Lower lobe of right lung (tissue), 2 donors: ENCODE results near the gene RHOT2. TPM values are rescaled to one million over a fixed set of nuclear protein-coding genes. Genes with fewer than 3 reads are reported as not detected.

Source experiments
- ATAC-seq, 2 donors: fragments of 200-7000 bp; cut with Tn5 transposase; one replicate each; pipeline ENCODE4 v1.9.1; 2020 to 2022; ENCODE audit warnings: mild to moderate bottlenecking in 2 of 2, moderate library complexity in 2 of 2
- DNase-seq: peaks from one replicate; pipeline ENCODE4 v3.0.0-alpha.2; 2020
- H3K27ac ChIP-seq: fragments of 200-600 bp; one replicate; pipeline ENCODE4 v1.8.0; 2022
- H3K27me3 ChIP-seq: fragments of 200-600 bp; one replicate; pipeline ENCODE4 v1.8.0; 2022; ENCODE audit warnings: low read depth
- H3K36me3 ChIP-seq: fragments of 200-600 bp; one replicate; pipeline ENCODE4 v1.8.0; 2022; ENCODE audit warnings: mild to moderate bottlenecking
- H3K4me1 ChIP-seq: fragments of 200-600 bp; one replicate; pipeline ENCODE4 v1.8.0; 2022
- H3K4me3 ChIP-seq: fragments of 200-600 bp; one replicate; pipeline ENCODE4 v1.8.0; 2022; ENCODE audit warnings: mild to moderate bottlenecking
- H3K9me3 ChIP-seq: fragments of 200-600 bp; one replicate; pipeline ENCODE4 v1.8.0; 2022
- intact Hi-C: fragments of 100-400 bp; cut with DNase I; formaldehyde crosslinking; loops from one replicate; pipeline ENCODE4 v1.11.0; 2022
- total RNA-seq: library from RNA; stranded (reverse); fragmentation: NEBNext Ultra II Directional; extraction: Animal tissue kit (Norgen Biotek cat#: 25700); gene quantifications from one replicate; pipeline ENCODE4 v1.2.1, GENCODE V29; 2021
- TF ChIP-seq, protein P1 (sequence below): fragments of 200-600 bp; IDR thresholded peaks from one replicate; pipeline ENCODE4 v1.8.0; 2022; ENCODE audit warnings: antibody characterized with exemption, mild to moderate bottlenecking
- donor health status: DM: no; HTN: yes; CAD: no; lungs with severe emphysema.

The RHOT2 gene
- total RNA-seq, 1 donor from 2014 or later = 81.6 TPM

DNA sequence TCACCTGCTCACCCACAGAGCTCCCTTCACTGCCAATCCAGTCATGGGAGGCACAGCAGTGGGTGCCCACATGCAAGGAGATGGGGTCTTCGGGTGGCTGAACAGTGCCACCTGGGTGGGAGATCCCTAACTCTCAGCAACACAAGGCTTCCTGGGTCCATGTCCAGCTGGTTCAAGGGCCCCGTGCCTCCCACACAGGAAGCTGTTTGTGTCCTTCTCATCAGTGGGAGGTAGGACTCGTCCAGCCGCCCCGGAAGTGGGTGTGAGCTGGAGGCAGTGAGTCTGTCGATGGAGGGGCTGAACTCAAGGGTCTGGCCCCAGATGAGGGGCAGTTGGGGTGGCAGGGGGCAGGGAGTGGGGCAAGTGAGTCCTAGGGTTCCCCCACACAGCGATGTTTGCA, 36.1 kb downstream of the RHOT2 start:
- DNase-seq (no peak), ATAC-seq (no peak)
- Histone ChIP-seq H3K4me3 (no peak overlapping the region), H3K27me3 (peaks cover 91% of the 10 kb centered on the region), H3K9me3 (no peaks in the 10 kb centered on the region), H3K36me3 (no peaks in the 10 kb centered on the region), H3K27ac (no peak overlapping the region), H3K4me1 (peaks cover 11% of the 10 kb centered on the region)
- TF ChIP-seq, protein P1, sequence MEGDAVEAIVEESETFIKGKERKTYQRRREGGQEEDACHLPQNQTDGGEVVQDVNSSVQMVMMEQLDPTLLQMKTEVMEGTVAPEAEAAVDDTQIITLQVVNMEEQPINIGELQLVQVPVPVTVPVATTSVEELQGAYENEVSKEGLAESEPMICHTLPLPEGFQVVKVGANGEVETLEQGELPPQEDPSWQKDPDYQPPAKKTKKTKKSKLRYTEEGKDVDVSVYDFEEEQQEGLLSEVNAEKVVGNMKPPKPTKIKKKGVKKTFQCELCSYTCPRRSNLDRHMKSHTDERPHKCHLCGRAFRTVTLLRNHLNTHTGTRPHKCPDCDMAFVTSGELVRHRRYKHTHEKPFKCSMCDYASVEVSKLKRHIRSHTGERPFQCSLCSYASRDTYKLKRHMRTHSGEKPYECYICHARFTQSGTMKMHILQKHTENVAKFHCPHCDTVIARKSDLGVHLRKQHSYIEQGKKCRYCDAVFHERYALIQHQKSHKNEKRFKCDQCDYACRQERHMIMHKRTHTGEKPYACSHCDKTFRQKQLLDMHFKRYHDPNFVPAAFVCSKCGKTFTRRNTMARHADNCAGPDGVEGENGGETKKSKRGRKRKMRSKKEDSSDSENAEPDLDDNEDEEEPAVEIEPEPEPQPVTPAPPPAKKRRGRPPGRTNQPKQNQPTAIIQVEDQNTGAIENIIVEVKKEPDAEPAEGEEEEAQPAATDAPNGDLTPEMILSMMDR = no peak
- intact Hi-C loops = no loop called here

GRCh38 chr16:704552-705380, 36.8 kb downstream of the RHOT2 start:
- peaks cover 91% of the 10 kb centered on the region for H3K27me3 ChIP-seq
- intact Hi-C loops = no loop called here
- no peak for DNase-seq

GRCh38 chr16:705431-706188, 37.7 kb downstream of the RHOT2 start, which contains the start of gene FBXL16:
TSS of gene FBXL16 (minus strand) at chr16:705801. CDS start at chr16:697405, 8,396 bp downstream.
- H3K4me3 ChIP-seq = no peak within 1 kb of the TSS
- no peaks in the 10 kb centered on the region for H3K36me3 ChIP-seq
- ATAC-seq (no peak), DNase-seq (no peak)
- TF ChIP-seq, protein P1 = no peak
- no peak within 1 kb of the TSS for H3K27ac ChIP-seq
- peaks cover 91% of the 10 kb centered on the region for H3K27me3 ChIP-seq
- H3K9me3 ChIP-seq = no peaks in the 10 kb centered on the region
- H3K4me1 ChIP-seq = peaks cover 11% of the 10 kb centered on the region
- intact Hi-C loops = no loop called here

More at GRCh38 chr16:704552-705380, 36.8 kb downstream of the RHOT2 start:
- Histone ChIP-seq H3K27ac (no peak overlapping the region), H3K36me3 (no peaks in the 10 kb centered on the region), H3K9me3 (no peaks in the 10 kb centered on the region), H3K4me1 (peaks cover 11% of the 10 kb centered on the region), H3K4me3 (no peak overlapping the region)
- no peak for ATAC-seq
- TF ChIP-seq, protein P1 = no peak

DNA sequence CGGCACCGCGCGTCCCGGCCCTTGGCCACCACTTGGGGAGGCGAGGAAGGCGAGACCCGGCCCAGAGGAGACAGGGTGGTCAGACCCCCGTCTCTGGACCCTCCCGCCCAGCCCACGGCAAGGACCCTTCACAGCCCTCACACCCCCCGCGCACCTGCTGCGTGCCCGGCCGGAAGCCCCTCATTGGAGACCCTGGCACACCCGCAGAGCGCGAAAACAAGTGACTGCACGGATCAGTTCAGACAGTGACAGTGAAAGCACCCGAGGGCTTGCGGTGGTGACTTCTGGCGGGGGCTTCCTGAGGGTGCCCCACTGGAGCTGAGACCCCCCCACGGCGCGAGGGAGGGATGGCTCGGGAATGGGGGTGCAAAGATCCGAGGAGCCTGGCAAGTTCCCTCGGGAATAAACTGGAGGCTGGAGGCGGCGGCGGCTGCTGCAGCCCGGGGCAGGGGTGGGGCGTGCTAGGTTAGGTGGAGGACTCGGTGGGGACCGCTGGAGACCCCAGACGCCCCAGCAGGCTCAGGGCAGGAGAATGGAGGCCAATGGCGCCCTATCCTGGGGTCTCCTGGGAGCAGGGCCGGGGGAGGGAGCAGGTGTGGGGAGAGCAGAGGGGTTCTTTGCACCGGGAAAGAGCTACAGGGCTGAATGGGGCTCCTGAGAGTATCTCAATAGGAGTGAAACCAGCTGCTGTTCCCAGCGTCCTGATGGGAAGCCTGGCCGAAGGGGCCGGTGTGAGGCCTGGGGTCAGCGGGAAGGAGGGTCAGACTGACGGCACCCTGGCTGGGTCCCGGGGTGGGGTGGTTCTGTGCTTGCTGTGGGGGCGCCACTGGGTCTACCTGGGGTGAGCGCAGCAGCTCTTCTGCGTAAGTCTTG, 38.5 kb downstream of the RHOT2 start:
- Histone ChIP-seq H3K27me3 (peaks cover 91% of the 10 kb centered on the region), H3K9me3 (no peaks in the 10 kb centered on the region), H3K4me1 (peaks cover 5% of the 10 kb centered on the region), H3K27ac (no peak overlapping the region), H3K4me3 (no peak overlapping the region), H3K36me3 (no peaks in the 10 kb centered on the region)
- ATAC-seq (no peak), DNase-seq (no peak)
- intact Hi-C loops = no loop called here
- TF ChIP-seq, protein P1 = no peak

DNA sequence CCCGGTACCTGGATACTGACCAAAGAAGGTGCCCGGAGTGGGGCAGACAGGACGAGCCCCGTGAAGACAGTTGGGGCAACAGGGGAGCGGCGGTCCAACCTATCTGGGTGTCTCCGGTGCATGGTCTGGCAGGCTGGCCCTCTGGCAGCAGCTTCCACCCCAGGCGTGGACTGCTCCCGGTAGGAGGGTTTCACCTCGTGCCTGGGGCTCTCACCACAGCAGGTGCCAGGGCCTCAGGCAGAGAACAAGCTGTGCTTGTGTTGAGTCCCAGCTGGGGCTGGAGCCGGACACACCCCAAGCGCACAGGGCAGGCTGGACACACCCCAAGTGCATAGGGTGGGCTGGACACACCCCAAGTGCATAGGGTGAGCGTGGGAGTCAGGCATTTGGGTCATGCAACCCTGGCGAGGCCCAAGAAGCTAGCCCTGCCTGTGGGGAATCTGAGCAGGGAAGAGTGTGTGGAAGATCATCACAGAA, 39.2 kb downstream of the RHOT2 start:
- Histone ChIP-seq H3K27ac (no peak overlapping the region), H3K4me1 (peaks cover 5% of the 10 kb centered on the region), H3K9me3 (no peaks in the 10 kb centered on the region), H3K4me3 (no peak overlapping the region), H3K36me3 (no peaks in the 10 kb centered on the region), H3K27me3 (peaks cover 91% of the 10 kb centered on the region)
- DNase-seq = no peak
- intact Hi-C loops = no loop called here
- TF ChIP-seq, protein P1 = no peak
- ATAC-seq = no peak
